Colonic mucosa (tissue), 4 donors: ENCODE results near the gene VPS13A. TPM values are rescaled to one million over a fixed set of nuclear protein-coding genes. Genes with fewer than 3 reads are reported as not detected.

Source experiments
- DNase-seq: peaks from one replicate; pipeline ENCODE4 v3.0.0-alpha.2; 2020
- H3K27ac ChIP-seq: fragments of 200-600 bp; one replicate; pipeline ENCODE4 v1.8.0; 2021
- H3K27me3 ChIP-seq: fragments of 200-600 bp; one replicate; pipeline ENCODE4 v1.8.0; 2021
- H3K36me3 ChIP-seq: fragments of 200-600 bp; one replicate; pipeline ENCODE4 v1.8.0; 2021
- H3K4me1 ChIP-seq: fragments of 200-600 bp; one replicate; pipeline ENCODE4 v1.8.0; 2021; ENCODE audit warnings: mild to moderate bottlenecking
- H3K4me3 ChIP-seq: fragments of 200-600 bp; one replicate; pipeline ENCODE4 v1.8.0; 2021
- H3K9ac ChIP-seq, 2 donors: one replicate each; pipeline ENCODE4 v1.7.0; 2013; ENCODE audit warnings: control low read depth in 2 of 2, low read depth in 2 of 2, low read length in 2 of 2
- H3K9me3 ChIP-seq: fragments of 200-600 bp; one replicate; pipeline ENCODE4 v1.8.0; 2021
- intact Hi-C: fragments of 100-400 bp; cut with DNase I; formaldehyde crosslinking; loops from one replicate; pipeline ENCODE4 v1.14.1; 2022
- total RNA-seq, 2 donors: library from RNA; stranded (reverse); fragmentation: NEBNext Ultra II Directional in 1 of 2; extraction: Animal tissue kit (Norgen Biotek cat#: 25700) in 1 of 2; gene quantifications; one replicate each; pipeline ENCODE4 v1.2.1, GENCODE V29; 2021
- TF ChIP-seq, protein P1 (sequence below): fragments of 200-600 bp; IDR thresholded peaks from one replicate; pipeline ENCODE4 v1.8.0; 2022; ENCODE audit warnings: antibody characterized with exemption, mild to moderate bottlenecking
- donor health status: healthy.
- donor health status: DM: no; HTN: no; CAD: no.
- donor health status: DM: no; HTN: no; CAD: no.

VPS13A gene
- total RNA-seq, 2 donors from 2014 or later: 31.8 to 45.2 TPM

GRCh38 chr9:77271023-77271690 is 93.8 kb downstream of the VPS13A start:
- Histone ChIP-seq H3K27me3 (no peaks in the 10 kb centered on the region), H3K9me3 (no peaks in the 10 kb centered on the region), H3K27ac (no peak overlapping the region), H3K9ac (no peak overlapping the region), H3K4me3 (no peak overlapping the region), H3K4me1 (no peaks in the 10 kb centered on the region), H3K36me3 (no peaks in the 10 kb centered on the region)
- DNase-seq: no peak
- intact Hi-C loops: no loop called here
- TF ChIP-seq, protein P1, sequence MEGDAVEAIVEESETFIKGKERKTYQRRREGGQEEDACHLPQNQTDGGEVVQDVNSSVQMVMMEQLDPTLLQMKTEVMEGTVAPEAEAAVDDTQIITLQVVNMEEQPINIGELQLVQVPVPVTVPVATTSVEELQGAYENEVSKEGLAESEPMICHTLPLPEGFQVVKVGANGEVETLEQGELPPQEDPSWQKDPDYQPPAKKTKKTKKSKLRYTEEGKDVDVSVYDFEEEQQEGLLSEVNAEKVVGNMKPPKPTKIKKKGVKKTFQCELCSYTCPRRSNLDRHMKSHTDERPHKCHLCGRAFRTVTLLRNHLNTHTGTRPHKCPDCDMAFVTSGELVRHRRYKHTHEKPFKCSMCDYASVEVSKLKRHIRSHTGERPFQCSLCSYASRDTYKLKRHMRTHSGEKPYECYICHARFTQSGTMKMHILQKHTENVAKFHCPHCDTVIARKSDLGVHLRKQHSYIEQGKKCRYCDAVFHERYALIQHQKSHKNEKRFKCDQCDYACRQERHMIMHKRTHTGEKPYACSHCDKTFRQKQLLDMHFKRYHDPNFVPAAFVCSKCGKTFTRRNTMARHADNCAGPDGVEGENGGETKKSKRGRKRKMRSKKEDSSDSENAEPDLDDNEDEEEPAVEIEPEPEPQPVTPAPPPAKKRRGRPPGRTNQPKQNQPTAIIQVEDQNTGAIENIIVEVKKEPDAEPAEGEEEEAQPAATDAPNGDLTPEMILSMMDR: no peak

DNA sequence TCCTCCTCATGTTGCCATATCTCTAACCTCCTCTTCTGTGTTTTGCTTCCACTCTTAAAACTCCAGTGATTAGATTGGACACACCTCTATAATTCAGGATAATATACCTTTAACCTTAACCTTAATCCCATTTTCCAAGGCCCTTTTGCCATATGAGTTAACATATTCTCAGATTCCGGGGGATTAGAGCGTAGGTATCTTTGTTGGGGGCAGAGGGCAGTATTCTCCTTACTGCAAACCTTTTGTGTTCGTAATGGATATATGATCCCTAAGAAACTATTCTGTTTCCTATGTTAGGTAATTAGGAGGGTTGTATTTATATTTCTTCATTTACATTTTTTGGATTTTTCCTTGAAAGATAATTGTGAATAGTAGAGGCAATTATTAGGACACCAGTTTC is 99.5 kb downstream of the VPS13A start:
- Histone ChIP-seq H3K9me3 (no peaks in the 10 kb centered on the region), H3K27me3 (no peaks in the 10 kb centered on the region), H3K27ac (no peak overlapping the region), H3K9ac (no peak overlapping the region), H3K36me3 (no peaks in the 10 kb centered on the region), H3K4me1 (no peaks in the 10 kb centered on the region), H3K4me3 (no peak overlapping the region)
- intact Hi-C loops: no loop called here
- TF ChIP-seq, protein P1: no peak
- no peak for DNase-seq

GRCh38 chr9:77277719-77278118 is 100.4 kb downstream of the VPS13A start:
- Histone ChIP-seq H3K36me3 (no peaks in the 10 kb centered on the region), H3K27me3 (no peaks in the 10 kb centered on the region), H3K4me3 (no peak overlapping the region), H3K9me3 (no peaks in the 10 kb centered on the region), H3K4me1 (no peaks in the 10 kb centered on the region), H3K9ac (no peak overlapping the region), H3K27ac (no peak overlapping the region)
- DNase-seq: no peak
- TF ChIP-seq, protein P1: no peak
- intact Hi-C loops: no loop called here

GRCh38 chr9:77283991-77284390 is 106.7 kb downstream of the VPS13A start:
- intact Hi-C loops: no loop called here
- Histone ChIP-seq H3K36me3 (no peaks in the 10 kb centered on the region), H3K4me3 (no peak overlapping the region), H3K9ac (no peak overlapping the region), H3K9me3 (no peaks in the 10 kb centered on the region), H3K27me3 (no peaks in the 10 kb centered on the region), H3K4me1 (no peaks in the 10 kb centered on the region), H3K27ac (no peak overlapping the region)
- DNase-seq: no peak
- TF ChIP-seq, protein P1: no peak

DNA sequence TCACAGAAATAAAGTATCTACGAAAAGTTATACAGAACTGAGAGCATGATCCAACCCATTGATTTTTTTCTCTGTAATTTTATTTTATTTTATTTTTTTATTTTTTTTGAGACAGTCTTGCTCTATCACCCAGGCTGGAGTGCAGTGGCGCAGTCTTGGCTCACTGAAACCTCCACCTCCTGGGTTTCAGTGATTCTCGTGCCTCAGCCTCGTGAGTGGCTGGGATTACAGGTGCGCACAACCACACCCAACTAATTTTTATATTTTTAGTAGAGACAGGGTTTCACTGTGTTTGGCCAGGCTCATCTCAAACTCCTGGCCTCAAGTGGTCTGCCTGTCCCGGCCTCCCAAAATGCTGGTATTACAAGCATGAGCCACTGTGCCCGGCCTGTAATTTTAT is 107.3 kb downstream of the VPS13A start:
- no peaks in the 10 kb centered on the region for H3K4me1 ChIP-seq
- no peaks in the 10 kb centered on the region for H3K9me3 ChIP-seq
- intact Hi-C loops: no loop called here
- no peaks in the 10 kb centered on the region for H3K27me3 ChIP-seq
- no peak overlapping the region for H3K27ac ChIP-seq
- DNase-seq: no peak
- no peaks in the 10 kb centered on the region for H3K36me3 ChIP-seq
- no peak overlapping the region for H3K4me3 ChIP-seq
- no peak overlapping the region for H3K9ac ChIP-seq
- TF ChIP-seq, protein P1: no peak
